Measurements from ENCODE around the gene ZNF80. TPM values are rescaled to one million over a fixed set of nuclear protein-coding genes. Genes with fewer than 3 reads are reported as not detected.

The ZNF80 gene
- total RNA-seq, 6 experiments from 2014 or later: not detected

- intact Hi-C loops (cut with DNase I): no loop called here
Observed at GRCh38 chr3:114221881-114222264, 15.5 kb downstream of the ZNF80 start.

GRCh38 chr3:114221165-114221880 is 16.1 kb downstream of the ZNF80 start:
- no peak overlapping the region for H3K27ac ChIP-seq
- no peak overlapping the region for H3K4me3 ChIP-seq
- H3K27me3 ChIP-seq: no peaks in the 10 kb centered on the region
- 63% methylated on average over 9 of the region's 9 CpGs for WGBS (ENCODE audit: insufficient coverage, low coverage, low lambda C conversion rate, missing lambda C conversion rate)
- intact Hi-C loops (cut with DNase I): no loop called here
- DNase-seq (no peak), ATAC-seq (no peak)
- TF ChIP-seq CTCF (IDR thresholded peaks at IDR 0.05): no peak
- no peak for TF ChIP-seq POLR2A (IDR thresholded peaks at IDR 0.05)
- no peaks in the 10 kb centered on the region for H3K4me1 ChIP-seq
- H3K36me3 ChIP-seq: no peaks in the 10 kb centered on the region
- no peaks in the 10 kb centered on the region for H3K9me3 ChIP-seq

More at GRCh38 chr3:114221881-114222264, 15.5 kb downstream of the ZNF80 start:
- Histone ChIP-seq H3K27ac (no peak overlapping the region), H3K36me3 (no peaks in the 10 kb centered on the region), H3K4me3 (no peak overlapping the region), H3K4me1 (no peaks in the 10 kb centered on the region), H3K9me3 (no peaks in the 10 kb centered on the region), H3K27me3 (no peaks in the 10 kb centered on the region)
- DNase-seq: no peak
- TF ChIP-seq CTCF (IDR thresholded peaks at IDR 0.05): no peak
- TF ChIP-seq POLR2A (IDR thresholded peaks at IDR 0.05): no peak
- no peak for ATAC-seq
- WGBS (ENCODE audit: insufficient coverage, low coverage, low lambda C conversion rate, missing lambda C conversion rate): 50% methylated on average over 1 of the region's 1 CpG

GRCh38 chr3:114219741-114220140 is 17.6 kb downstream of the ZNF80 start:
- no peak for ATAC-seq
- WGBS (ENCODE audit: insufficient coverage, low coverage, low lambda C conversion rate, missing lambda C conversion rate): 44% methylated on average over 2 of the region's 2 CpGs
- no peak for DNase-seq
- no peaks in the 10 kb centered on the region for H3K36me3 ChIP-seq
- H3K27me3 ChIP-seq: no peaks in the 10 kb centered on the region
- H3K4me3 ChIP-seq: no peak overlapping the region
- no peak for TF ChIP-seq CTCF (IDR thresholded peaks at IDR 0.05)
- no peak for TF ChIP-seq POLR2A (IDR thresholded peaks at IDR 0.05)
- intact Hi-C loops (cut with DNase I): no loop called here
- H3K27ac ChIP-seq: no peak overlapping the region
- no peaks in the 10 kb centered on the region for H3K9me3 ChIP-seq
- H3K4me1 ChIP-seq: no peaks in the 10 kb centered on the region

GRCh38 chr3:114218578-114219185 is 18.7 kb downstream of the ZNF80 start:
- Histone ChIP-seq H3K4me1 (no peaks in the 10 kb centered on the region), H3K36me3 (no peaks in the 10 kb centered on the region), H3K9me3 (no peaks in the 10 kb centered on the region), H3K4me3 (no peak overlapping the region), H3K27me3 (no peaks in the 10 kb centered on the region), H3K27ac (no peak overlapping the region)
- WGBS (ENCODE audit: insufficient coverage, low coverage, low lambda C conversion rate, missing lambda C conversion rate): 66% methylated on average over 7 of the region's 12 CpGs
- ATAC-seq (no peak), DNase-seq (no peak)
- intact Hi-C loops (cut with DNase I): no loop called here
- TF ChIP-seq CTCF (IDR thresholded peaks at IDR 0.05) (no peak), POLR2A (IDR thresholded peaks at IDR 0.05) (no peak)

Data from right lobe of liver (tissue), 6 donors.